NCI-H2196 treated with DMSO at 0.1 percent for 48 hours (cell line): Measurements from ENCODE around the gene SAMD15.
"Not testable (repeated sequence)": the region's sequence is repeated elsewhere in the genome, so short reads cannot be mapped to it uniquely, and the experiment has no call there.

Experiments used
- DNase-seq: peaks from one replicate; lab custom pipeline; 2025; ENCODE audit not compliant: unreplicated experiment; lab: John Stamatoyannopoulos, UW

Gene SAMD15

GRCh38 chr14:77375164-77375950 lies 1.8 kb upstream of the SAMD15 start:
- no peak for DNase-seq

DNA sequence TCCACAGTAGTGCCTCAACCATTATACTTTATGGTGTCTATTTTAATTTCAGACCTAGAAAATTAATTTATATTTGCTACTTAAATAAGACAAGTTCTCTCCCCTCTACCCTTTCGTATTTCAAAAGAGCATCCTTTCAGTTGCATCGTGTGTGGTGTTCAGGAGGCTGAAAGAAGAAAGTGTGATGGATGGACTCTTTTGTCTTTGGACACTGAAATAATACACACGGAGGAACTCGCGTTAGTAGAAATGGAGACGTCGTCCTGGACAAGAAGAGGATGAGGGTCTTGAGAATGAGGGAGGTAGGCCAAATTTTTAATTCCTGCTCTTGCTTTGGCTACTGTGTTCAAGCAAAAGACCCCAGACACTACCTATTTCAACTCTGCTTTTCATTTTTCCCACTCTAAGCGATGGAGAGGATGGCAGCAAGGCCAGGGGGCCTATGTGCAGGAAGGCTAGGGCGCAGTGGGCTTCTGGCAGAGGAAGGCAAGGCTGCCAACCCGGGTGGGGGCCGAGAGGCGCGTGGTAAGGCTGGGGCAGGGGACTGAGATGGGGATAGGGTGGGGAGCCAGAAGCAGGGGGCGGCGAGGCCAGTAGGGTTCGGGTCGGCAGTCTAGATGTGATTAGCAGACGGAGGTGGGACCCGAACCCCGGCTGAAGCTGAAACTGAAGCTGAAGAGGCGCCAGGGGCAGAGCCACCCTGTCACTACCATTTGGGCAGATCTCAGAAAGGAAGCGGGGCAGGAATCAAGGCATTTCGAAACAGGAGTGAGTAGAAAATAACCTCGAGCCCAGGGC lies 1.0 kb upstream of the SAMD15 start:
- DNase-seq = no peak

- no peak for DNase-seq
Observed at GRCh38 chr14:77377502-77377844, 294 bp downstream of the SAMD15 start.

DNA sequence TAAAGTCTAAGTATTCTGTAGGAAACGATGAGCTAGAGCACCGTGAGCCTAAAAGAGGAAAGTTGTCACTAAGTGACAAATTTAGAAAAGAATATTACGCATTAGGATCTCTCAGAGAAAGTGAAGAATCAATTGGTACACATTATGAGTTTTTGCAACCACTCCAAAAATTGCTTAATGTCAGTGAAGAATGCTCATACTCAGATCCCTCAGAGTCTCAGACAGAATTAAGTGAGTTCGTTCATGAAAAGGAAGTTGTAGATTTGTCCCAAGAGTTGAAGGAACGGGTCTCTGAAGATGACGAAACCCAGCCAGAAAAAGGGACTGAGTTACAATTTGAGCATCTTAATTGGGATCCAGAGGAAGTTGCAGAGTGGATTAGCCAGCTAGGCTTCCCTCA lies 1.5 kb downstream of the SAMD15 start:
- no peak for DNase-seq

DNA sequence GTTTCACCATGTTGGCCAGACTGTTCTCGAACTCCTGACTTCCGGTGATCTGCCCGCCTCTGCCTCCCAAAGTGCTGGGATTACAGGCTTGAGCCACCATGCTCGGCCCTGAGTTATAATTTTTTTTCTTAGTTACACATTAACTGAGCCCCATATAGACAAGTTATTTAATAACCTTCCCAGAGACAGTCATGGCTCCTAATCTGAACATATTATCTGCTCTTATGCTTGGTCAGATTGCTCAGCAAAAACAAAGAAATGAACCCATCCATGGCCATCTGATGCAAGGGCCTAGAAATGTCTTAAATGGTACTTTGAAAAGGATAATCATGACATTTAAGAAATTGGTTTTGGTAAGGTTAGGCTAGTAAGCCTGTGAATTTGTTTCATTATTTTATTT lies 13.0 kb downstream of the SAMD15 start:
- no peak for DNase-seq

GRCh38 chr14:77400216-77400615 lies 23.0 kb downstream of the SAMD15 start:
- no peak for DNase-seq

DNA sequence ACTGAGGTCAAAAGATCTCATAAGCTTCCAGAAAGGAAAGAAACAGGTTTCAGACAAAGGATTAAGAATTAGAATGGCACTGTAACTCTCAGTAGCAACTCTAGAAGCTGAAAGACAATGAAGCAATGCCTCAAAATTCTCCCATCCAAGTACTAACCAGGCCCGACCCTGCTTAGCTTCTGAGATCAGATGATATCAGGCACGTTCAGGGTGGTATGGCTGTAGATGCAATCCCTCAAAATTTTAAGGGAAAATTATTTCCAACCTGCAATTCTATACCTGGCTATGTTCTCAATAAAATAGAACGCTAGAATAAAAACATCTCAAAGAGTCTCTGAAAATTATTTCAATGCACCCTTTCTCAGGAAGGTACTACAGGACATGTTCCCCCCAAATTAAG lies 26.6 kb downstream of the SAMD15 start:
- no peak for DNase-seq

- DNase-seq = no peak
Observed at GRCh38 chr14:77406086-77406485, 28.9 kb downstream of the SAMD15 start.

DNA sequence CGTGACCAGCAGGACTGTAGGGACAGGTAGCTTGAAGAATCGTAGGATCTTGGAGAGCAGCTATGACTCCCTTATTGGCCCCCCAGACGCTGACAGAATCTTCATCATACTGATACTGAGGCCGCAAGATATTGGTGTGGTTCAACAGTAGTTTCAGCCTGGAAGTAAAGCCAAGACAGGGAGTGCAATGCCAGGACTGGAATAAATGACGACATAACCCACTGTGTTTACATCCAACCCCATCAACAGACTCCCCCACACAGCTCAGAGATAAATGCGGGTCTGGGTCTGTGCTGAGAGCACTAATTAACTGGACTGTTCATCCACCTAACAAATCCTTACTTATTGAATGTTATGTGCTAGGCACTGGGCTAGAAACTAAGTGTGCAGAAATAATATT lies 29.5 kb downstream of the SAMD15 start:
- no peak for DNase-seq

GRCh38 chr14:77407158-77407557 lies 30.0 kb downstream of the SAMD15 start:
- DNase-seq = no peak

DNA sequence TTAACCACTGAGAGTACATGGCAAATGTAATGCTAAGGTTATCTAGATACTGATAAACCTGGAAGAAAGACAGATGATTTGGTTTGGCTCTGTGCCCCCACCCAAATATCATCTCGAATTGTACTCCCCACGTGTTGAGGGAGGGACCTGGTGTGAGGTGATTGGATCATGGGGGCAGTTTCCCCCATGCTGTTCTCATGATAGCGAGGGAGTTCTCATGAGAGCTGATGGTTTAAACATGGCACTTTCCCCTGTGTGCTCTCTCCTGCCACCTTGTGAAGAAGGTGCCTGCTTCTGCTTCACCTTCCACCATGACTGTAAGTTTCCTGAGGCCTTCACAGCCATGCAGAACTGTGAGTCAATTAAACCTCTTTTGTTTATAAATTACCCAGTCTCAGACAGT lies 32.0 kb downstream of the SAMD15 start:
- DNase-seq = no peak

DNA sequence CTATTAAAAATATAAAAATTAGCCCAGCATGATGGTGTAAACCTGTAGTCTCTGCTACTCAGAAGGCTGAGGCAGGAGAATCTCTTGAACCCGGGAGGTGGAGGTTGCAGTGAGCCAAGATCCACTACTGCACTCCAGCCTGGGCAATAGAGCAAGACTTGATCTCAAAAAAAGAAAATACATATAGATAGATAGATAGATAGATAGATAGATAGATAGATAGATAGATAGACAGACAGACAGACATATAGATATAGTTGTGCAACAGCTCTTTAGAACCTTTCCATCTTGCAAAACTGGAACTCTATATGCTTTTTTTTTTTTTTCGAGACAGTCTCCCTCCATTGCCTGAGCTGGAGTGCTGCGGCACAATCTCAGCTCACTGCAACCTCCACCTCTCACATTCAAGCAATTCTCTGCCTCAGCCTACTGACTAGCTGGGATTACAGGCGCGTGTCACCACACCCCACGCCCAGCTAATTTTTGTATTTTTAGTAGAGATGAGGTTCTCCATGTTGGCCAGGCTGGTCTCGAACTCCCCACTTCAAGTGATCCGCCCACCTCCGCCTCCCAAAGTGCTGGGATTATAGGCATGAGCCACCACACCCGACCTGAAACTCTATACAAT lies 38.3 kb downstream of the SAMD15 start:
- DNase-seq = not testable (repeated sequence)

DNA sequence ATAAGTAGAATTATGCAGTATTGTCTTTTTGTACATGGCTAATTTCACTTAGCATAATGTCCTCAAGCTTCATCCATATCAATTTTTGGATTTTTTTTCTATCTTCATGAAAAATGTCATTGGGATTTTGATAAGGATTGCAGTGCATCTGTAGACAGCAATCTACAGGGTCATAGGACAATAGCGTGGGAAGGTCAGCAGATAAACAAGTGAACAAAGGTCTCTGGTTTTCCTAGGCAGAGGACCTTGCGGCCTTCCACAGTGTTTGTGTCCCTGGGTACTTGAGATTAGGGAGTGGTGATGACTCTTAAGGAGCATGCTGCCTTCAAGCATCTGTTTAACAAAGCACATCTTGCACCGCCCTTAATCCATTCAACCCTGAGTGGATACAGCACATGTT lies 38.9 kb downstream of the SAMD15 start:
- not testable (repeated sequence) for DNase-seq

DNA sequence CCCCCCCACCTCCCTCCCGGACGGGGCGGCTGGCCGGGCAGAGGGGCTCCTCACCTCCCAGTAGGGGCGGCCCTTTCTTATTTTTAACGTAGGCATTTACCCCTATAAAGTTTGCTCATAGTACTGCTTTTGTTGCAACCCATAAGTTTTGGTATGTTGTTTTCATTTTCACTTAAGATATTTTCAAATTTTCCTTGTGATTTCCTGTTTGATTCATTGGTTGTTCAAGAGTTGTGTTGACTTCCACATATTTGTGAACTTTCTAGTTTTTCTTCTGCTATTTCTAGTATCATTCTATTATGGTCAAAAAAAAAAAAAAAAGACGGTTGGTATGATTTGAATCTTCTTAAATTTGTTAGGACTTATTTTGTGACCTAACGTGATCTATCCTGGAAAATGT lies 39.7 kb downstream of the SAMD15 start:
- DNase-seq = no peak

DNA sequence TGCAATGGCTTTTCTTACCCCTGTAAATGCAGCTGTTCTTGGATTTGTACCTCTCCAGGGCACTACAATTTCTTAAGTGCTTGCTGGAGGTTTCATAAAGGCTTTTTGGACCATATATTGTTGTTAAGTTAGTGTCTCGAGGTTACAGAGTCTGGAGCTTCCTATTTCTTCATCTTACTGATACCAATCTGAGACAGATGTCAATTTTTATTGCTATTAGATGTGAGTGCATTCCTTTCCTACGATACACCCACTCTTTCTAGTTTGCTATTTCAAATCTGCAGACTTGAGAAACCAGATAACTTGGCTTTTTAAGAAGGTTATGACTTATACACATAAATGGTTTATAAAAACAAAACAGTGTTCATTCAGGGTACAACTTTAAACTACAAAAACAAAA lies 44.0 kb downstream of the SAMD15 start:
- DNase-seq = no peak

DNA sequence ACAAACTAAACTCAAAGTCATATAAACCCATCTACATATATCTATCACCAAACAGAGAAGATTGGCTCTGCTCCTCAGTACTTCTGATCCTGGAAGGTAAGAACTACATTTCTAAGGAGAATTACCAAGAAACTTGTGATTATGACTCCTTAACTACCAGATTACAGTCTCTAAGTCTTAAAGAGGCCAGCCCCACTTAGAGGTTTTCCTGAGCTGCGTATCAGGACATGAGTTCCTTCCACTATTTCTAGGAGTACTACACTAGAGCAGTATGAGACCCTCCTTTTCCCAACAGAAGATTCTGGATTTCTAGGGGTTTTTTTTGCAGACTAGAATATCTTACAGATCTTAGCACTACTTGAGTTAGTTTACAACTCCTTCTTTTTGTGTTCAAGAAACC lies 46.2 kb downstream of the SAMD15 start, which contains the start of gene NOXRED1:
TSS of gene NOXRED1 (minus strand) at position 101 of the 400 bp plus-strand sequence. CDS start 634 bp downstream, outside the sequence.
- no peak for DNase-seq

DNA sequence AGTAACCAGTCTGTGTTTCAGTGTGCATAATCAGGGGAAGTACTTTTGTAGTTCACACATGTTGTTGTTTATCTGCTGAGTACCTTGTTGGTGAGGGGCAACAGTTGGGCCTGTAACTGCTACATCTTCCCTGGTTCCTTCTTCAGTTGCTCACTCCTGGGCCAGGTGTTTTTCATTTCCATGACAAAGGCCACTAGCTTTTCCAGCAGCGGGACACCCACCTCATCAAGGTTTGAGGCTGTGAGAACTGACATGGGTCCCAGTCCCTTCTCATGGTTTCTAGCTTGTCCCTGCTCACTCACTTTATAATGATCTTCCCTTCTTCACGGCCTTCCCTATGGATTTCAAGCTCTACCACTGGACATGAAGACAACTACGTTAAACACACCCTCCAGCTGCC lies 47.7 kb downstream of the SAMD15 start:
- DNase-seq = no peak

DNA sequence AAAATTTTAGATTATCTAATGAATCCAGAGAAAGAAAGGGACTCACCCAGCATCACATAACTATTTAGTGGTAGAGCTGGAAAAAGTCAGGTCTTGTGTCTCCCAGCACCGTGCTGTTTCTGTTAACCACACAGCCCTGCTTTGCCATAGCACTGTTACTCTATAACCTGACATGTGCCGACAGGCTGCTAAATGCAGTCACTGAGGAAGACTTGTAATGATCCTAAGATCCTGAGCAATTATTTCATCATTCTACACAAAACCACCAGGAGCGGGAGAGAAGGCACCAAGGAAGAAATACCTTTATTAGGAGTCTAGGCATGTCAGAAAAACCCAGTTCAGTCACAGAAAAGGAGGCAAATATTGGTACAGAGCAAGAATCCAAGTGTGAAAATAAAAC lies 49.2 kb downstream of the SAMD15 start:
- DNase-seq = no peak

GRCh38 chr14:77436042-77436441 lies 58.9 kb downstream of the SAMD15 start:
- no peak for DNase-seq

DNA sequence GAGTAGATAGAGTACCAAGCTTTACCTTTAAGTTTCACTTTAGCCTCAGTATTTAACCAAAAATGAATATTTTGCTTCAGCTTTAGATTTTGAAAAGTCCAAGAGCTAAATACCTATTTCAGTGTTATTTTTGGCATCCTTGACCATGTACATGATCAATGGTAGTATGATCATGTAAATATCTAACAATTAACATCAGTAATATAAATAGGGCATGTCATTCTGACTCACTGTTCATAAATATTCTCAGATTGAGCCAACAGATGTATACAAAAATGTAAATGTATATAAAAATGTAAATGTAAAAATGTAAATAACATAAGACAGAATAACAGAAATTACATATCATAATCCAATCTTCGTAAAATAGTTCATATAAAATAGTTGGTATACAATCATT lies 61.4 kb downstream of the SAMD15 start:
- DNase-seq = no peak

DNA sequence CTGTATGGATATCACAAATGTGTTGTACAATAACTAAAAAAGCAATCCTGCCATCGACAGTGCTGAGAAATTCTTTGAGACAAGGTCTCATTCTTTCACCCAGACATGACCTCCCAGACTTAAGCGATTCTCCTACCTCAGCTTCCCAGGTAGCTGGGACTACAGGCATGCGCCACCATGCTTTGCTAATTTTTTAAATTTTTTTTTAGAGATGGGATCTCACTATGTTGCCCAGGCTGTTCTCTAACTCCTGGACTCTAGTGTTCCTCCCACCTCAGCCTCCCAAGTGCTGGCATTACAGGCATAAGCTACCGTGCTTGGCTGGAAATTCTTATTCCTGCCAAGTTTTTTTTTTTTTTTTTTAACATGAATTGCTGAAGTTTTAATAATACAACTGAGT lies 62.7 kb downstream of the SAMD15 start:
- no peak for DNase-seq
